Stimulated activated CD8-positive, alpha-beta memory T cell treated with anti-CD3 and anti-CD28 coated beads, Interleukin-4, amount 100 ng/mL, for 48 hours (primary cell): ENCODE data around the gene TMEM123.

Source experiments
- DNase-seq: peaks from one replicate; pipeline ENCODE4 v3.0.0-alpha.2; 2020

The TMEM123 gene

DNA sequence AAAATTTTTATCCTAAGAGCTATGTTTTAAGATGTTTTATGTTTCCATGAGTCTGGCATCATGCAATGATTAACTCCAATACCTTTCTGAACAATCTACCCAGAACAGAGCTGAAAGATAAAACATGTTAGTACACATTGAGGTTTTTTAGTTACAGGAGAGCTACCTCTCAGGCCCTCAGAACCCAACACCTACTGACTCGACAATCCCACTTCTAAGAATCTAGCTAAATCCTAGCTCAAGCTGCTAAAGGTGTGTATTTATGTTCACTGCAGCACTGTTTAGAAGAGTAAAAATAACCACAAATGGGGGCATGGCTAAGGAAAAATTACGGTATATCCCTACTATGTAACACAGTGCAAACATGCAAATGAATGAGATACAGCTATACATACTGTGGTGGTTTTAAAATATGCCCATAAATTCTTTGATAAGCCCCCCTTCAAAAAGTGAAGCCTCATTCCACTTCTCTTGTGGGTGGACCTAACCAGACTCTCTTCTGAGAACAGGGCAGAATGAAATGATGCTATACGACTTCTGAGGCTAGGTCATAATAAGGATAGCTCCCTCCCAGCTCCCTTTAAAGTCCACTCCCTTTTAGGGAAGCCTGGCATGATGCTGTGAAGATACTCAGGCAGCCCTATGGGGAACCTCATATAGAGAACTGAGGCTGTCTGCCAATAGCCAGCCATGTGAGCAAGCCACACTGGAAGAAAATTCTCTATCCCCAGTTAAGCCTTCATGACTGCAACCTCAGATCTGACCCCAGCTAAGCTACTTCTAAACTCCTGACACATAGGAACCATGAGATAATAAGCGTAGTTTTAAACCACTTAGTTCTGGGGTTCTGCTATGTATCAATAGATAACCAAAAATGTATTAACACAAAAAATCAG, 29.5 kb downstream of the TMEM123 start:
- no peak for DNase-seq

DNA sequence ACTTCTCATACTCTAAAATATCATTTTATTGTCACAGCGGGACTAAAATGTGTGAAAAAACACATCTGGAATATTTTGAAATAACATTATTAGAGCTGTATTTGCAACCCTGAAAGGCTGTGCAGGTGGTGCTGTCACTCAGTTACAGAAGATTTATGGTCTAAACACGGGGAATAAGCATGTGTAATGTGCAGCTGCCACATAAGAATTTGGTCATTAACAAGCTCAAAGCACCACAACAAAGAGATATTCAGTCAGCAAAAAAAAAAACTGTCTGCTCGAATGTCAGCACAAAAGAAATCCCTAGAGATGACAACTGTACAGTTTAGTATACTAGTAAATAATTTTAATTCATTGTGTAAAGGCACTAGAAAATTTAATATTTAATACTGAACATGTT, 31.3 kb downstream of the TMEM123 start:
- DNase-seq = no peak

DNA sequence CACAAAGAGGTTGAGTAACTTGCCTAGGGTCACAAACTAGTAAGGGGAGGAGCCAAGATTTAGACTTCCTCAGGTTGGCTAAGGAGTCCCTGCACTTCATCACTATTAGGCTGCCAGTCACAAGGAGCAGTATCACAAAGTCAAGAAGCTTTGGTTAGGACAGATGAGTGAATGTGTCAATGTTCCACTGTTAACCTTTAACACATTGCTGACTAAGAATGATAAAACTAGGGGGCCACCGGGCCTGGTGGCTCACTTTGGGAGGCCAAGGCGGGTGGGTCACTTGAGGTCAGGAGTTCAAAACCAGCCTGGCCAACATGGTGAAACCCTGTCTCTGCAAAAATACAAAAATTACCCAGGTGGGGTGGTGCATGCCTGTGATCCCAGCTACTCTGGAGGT, 32.0 kb downstream of the TMEM123 start:
- peak; percentile 51 for DNase-seq

DNA sequence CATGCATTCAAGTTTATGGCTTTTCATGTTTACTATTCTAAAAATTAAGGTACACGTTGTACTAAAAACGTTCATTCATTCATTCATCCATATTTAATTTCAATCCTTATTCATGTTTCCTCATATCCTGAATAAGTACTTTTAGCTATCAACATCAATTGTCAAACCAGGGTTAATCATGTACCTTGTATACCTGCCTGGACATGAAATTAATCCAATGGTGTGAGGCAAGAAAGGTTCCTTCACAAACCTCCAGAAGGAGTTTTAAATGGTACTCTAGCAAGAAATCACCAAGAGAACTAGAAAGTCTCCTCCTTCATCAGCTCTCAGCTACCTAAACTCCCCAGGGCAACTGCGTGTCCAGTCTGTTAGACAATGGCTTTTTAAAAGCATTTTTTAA, 33.4 kb downstream of the TMEM123 start:
- no peak for DNase-seq

DNA sequence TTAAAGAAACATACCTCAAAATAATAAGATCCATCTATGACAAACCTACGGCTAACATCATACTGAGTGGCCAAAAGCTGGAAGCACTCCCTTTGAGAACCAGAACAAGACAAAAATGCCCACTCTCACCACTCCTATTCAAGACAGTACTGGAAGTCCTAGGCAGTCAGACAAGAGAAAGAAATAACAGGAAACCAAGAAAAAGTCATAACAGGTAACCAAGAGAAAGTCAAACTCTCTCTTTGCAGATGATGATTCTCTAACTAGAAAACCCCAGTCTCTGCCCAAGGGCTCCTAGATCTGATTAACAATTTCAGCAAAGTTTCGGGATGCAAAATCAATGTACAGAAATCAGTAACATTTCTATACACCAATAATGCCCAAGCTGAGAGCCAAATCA, 35.6 kb downstream of the TMEM123 start:
- no peak for DNase-seq

DNA sequence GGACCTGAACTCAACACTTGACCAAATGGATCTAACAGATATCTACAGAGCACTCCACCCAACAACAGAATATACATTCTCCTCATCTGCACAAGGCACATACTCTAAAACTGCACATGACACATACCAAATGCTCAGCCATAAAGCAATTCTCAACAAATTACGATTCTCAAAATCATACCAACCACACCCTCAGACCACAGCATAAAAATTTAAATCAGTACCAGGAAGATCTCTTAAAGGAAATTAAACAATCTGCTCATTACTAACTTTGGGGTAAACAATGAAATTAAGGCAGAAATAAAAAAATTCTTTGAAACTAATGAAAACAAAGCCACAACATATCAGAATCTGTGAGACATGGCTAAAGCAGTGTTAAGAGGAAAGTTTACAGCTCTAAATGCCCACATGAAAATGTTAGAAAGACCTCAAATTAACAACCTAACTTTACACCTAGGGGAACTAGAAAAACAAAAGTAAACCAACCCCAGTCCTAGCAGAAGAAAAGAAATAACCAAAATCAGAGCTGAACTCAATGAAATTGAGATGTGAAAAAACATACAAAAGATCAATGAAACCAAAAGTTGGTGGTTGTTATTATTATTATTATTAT, 37.2 kb downstream of the TMEM123 start:
- no peak for DNase-seq

DNA sequence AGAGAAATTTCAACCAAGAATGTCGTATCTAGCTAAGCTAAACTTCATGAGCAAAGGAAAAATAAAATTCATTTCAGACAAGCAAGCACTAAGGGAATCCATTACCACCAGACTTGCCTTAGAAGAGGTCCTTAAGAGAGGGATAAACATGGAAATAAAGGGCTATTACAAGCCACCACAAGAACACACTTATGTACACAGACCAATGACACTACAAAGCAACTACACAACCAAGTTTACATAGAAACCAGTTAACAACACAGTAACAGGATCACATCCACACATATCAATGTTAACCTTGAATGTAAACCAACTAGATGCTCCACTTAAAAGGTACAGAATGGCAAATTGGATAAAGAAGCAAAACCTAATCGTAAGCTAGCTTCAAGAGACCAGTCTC, 38.0 kb downstream of the TMEM123 start:
- no peak for DNase-seq

DNA sequence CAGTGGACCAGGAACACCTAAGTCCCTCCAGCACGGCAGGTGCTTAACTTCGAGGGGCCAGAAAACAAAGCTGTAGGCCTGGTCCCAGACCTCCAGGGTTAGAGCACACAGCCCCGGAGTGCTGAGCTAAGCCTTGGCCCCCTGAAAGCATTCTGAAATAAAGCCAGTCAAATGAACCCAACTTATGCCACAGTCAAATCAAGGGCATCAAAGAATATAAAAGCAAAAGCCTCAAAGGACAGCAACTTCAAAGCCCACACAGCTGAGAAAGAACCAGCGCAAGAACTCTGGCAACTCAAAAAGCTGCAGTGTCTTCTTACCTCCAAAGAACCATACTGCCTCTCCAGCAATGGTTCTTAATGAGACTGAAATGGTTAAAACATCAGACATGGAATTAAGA, 39.1 kb downstream of the TMEM123 start:
- DNase-seq = no peak

DNA sequence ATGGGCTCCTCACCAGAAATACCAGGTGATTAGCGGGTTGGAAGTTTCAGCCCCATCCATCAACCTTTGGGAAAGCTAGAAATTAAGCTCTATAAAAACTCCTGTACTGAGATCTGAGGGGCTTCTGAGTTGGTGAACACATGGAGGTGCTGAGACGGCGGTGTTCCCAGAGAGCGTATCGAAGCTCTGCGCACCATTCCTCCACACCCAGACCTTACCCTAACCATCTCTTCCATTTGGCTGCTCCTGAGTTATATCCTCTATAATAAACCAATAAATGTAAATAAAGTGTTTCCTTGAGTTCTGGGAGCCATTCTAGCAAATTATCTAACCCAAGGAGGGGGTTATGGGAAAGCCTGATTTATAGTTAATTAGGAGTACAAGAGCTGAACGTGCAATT, 41.4 kb downstream of the TMEM123 start:
- no peak for DNase-seq

DNA sequence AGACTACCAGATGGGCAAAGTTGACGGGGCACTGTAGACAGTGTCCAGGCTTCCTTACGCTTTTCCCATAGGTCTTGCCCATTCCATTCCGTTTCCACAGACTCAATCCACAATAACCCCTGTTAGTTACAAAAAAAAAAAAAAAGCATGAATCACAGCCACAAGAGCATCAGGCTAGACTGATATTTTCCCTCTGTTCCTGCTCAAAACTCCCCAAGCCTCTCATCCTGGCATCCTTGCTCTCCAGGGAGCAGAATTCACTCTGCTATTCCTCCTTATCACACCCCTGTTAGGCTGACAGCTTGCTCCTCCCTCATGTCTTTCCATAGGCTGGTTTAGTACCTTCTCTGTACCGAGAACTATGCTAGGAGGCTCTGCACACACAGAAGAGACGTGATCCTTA, 42.2 kb downstream of the TMEM123 start:
- DNase-seq = no peak

DNA sequence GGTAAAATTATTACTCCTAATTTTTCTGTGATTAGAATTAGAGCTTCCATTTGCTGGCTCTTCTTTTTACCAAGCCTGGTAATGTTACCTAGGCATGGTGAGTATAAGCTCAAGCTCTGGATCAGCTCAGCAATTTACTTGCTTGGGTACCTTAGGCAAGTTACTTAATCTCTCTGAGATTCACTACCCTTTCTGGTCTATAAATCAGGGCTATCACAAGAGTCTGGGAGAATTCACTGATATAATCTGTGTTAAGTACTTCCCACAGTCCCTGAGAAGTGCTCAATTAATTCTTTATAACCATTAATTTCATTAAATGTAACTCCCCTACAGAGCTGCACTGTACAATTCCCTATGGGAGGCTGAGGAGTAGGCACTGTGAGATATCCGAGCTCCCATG, 44.2 kb downstream of the TMEM123 start:
- DNase-seq = no peak

DNA sequence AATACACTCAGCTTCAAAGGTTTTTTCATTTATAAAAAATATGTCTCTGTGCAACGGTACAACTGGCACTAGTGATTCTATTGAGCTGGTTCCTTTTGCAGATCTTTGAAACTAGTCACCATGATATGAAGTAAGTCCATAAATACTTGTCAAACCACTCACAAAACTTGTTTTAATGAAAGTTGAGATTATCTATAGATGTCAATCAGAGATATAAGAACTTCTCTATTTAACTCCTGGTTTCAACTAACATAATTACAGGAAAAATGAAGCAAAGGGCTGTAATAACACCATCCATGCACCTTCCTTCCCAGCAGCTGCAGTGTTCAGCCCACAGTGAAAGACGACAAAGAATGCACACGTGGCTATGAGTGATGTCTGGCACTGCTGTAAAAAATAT, 44.7 kb downstream of the TMEM123 start:
- no peak for DNase-seq

DNA sequence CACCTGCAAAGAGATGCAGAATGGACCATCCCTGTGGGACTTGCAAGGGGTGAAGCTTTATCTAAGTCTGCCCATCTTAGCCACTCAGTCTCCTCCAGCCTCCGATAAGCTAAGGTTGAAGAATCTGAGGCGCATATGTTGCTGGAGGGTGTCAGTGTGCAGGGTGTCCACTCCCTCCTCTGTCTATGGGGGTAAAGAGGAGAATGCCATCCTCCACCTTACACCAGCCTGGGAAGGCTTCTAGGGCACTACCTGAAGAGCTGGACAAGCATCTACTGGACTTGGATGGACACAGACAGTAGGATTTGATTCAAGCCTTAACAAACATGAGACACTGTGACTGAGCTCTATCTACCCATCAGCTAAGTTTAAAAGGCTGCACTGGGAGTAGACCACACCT, 46.5 kb downstream of the TMEM123 start:
- no peak for DNase-seq

DNA sequence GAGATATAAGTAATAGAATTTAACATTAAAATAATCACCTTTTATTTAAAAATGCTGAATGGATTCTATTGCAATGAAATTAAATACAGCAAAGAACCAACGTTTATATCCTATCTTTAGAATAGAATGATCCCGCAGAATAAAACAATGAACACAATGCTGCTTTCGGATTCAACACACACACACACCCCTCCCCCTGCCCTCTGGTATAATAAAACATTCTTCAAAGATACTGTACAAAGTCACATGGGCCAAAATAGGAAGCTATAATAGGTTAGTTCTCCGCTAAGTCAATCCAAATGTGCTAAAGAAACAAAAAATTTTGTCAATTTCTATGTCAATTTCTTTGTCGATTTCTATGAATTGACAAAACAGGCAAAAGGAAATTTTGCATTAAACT, 47.1 kb downstream of the TMEM123 start:
- DNase-seq = no peak

DNA sequence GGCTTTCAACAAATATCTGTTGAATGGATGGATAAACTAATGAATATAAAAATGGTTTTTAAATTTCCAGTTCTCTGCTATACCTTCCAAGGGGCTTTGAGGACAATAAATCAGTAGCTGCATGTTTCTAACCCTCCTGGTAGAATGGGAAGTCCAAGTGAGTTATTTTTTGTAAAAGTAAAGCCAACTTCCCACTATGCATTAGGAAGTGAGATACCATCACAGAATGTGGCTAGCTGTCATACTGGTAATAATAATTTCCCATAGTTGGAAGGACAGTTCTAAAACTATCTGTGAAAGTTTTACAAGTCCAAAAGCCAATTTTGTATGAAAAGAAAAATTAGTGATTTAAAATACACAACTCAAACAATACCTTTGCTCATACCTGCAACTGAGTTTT, 50.0 kb downstream of the TMEM123 start:
- no peak for DNase-seq

DNA sequence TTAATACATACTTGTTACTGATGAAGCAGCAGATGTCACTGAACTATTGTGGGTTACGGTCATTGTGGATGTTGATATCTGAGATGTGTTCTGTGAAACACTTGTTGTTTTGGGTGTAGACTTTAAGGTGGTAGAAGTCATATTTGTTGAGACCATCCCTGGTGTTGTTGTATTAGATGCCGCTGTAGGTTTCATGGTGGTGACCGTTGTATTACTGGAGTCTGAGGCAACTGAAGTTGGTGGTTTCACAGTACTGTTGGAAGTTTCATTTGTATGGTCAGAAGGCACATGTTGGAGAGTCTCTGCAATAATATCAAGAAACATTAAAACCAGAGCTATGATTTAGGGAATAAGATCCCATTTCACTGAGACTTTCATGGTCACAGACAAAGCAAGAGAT, 50.7 kb downstream of the TMEM123 start:
- DNase-seq = no peak

DNA sequence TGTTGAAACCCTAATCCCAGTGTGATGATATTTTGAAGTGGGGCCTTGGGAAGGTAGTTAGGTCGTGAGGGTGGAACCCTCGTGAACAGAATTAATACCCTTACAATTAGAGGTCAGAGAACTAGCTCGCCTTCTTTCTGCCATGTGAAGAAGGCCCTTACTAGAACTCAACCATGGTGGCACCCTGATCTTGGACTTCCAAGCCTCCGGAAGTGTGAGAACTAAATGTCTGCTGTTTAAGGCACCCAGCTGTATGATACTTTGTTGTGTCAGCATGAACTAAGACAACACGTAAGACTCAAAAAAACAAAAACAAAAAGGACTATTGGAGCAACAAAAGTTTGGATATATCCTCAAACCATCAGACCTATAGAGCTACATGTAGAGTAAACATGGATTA, 52.0 kb downstream of the TMEM123 start:
- DNase-seq = no peak

DNA sequence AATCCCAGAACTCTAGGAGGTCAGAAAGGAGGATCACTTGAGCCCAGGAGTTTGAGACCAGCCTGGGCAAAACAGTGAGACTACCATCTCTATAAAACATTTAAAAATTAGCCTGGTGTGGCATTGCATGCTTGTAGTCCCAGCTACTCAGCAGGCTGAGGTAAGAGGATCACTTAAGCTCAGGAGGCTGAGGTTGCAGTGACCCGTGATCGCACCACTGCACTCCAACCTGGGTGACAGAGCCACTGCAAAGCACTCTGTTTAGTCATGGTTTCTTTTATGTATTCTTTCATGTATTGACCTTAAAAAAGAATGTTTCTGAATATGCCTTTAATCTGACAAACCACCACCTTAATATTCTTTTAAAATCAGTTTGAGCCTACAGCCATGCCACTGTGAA, 53.4 kb downstream of the TMEM123 start:
- DNase-seq = no peak

DNA sequence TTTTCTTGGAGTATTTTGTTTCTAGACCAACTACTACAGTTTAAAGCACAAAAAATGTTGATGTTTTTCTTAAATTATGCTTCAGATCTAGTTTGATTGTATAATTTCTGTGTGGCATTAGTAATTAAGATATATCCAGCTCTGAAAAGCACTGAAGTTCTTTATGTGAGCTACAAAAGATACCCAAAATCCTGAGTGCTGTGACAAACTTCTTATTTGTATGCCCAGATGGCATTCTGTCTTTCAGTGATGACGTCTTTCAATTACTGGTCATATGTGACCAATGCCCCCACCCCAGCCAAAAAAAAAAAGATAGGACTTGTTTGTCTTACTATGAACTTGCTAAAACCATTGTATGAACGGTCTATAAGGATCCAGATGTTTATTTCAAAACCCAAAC, 54.3 kb downstream of the TMEM123 start:
- DNase-seq = no peak

DNA sequence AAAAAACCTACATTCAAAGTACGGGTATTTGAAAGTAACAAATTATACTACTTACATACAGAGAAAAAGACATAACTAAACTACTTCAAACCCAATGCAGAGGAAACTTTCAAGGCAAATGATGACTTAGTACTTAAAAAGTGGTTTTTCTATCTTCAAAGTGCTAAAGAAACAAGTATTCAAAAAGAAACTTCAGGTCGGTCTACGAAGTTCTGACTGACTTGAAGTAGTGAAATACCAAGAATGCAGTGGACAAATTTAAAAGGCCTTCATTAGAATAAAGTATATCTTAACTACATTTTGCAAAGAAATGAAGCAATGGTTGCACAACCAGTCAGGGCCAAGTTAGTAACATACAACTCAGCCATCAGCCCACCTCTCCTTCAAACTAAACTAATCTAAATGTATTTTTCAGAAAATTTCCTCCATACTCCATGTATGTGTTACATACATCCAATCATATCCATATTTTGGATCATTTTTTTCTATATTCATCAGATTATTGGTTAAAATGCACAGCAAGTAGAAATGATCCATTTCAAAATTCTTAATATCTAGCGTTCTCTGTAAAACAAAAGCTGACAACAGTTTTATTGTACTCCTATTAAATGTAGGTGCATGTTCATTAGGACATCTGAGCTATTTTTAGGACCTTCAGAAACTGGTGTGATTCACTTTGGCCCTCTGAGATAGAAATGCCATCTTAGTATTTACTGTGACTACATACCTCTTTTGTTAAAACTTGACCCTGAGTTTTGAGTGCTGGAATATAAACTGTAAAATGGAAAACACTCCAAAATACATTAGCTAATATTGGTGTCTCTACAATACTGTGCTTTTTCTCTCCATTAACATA, 55.6 kb downstream of the TMEM123 start:
- no peak for DNase-seq

DNA sequence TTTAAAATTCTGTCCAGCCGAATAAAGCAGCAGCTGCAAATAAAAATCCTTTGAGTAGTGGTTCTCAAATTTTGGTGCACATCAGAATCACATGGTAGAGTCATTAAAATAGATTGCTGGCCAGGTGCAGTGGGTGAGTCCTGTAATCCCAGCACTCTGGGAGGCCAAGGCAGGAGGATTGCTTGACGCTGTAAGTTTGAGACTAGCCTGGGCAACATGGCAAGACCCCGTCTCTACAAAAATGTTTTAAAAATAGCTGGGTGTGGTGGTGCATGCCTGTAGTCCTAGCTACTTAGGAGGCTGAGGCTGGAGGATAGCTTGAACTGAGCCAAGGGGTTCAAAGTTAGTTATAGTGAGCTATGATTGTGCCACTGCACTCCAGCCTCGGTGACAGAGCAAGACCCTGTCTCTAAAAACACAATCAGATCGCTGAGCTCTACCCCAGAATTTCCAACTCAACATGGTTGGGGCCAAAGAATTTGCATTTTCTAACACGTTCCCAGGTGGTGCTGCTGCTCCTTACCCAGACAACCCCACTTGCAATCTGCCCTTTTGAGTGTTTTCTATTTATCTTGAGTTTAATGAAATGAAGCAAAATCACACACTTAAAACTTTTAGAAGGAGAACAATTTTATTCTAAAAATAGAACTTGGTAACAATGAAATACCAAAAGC, 56.7 kb downstream of the TMEM123 start:
- no peak for DNase-seq

DNA sequence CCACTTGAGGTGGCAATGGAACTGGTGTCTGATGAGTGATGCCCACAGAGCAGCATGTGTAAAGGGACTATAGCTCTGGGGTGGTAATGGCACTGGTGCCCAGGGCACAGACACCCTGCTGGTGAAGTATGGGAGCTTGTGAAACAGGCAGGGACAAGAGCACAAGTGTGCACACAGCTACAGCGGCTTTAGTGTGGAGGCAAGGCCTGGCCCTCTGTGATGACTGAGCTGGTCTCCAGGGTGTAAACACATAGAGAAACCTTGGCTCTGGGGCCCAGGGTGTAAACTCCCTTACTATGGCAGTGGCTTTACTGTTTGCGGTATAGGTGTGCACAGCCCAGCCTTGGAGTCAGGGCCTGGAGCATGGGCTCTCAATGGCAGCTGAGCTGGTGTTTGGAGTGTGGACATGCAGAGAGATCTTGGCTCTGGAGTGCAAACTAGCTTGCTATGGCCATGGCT, 59.3 kb downstream of the TMEM123 start:
- no peak for DNase-seq
